ENCODE measurements around the gene EFCAB8. TPM values are rescaled to one million over a fixed set of nuclear protein-coding genes. Genes with fewer than 3 reads are reported as not detected.

The EFCAB8 gene
- total RNA-seq, 1 donor from 2014 or later, result 0.41 TPM

- Histone ChIP-seq H3K79me2 (ENCODE audit: insufficient read depth, low read length) (peaks cover 89% of the 10 kb centered on the region), H3K4me1 (ENCODE audit: insufficient read depth, low read length) (peaks cover 49% of the 10 kb centered on the region), H3K27ac (ENCODE audit: low read depth, low read length) (peak overlapping the region; percentile 31), H3K27me3 (ENCODE audit: insufficient read depth, low read length) (no peaks in the 10 kb centered on the region), H3K36me3 (ENCODE audit: insufficient read depth, low read length) (peaks cover 6% of the 10 kb centered on the region), H2AFZ (ENCODE audit: low read depth, low read length) (no peak overlapping the region), H3K4me2 (ENCODE audit: low read length) (peak overlapping the region; percentile 97), H3K4me3 (ENCODE audit: insufficient read depth, low read depth, low read length) (no peak overlapping the region), H3K9me3 (ENCODE audit: insufficient read depth, low read depth, low read length) (no peaks in the 10 kb centered on the region), H4K20me1 (ENCODE audit: insufficient read depth, low read length) (peaks cover 84% of the 10 kb centered on the region), H3K9ac (ENCODE audit: low read length) (peak overlapping the region; percentile 43)
- no peak for TF ChIP-seq EZH2 (IDR thresholded peaks at IDR 0.05; ENCODE audit: insufficient read depth, low read length)
- TF ChIP-seq CTCF (IDR thresholded peaks at IDR 0.05; ENCODE audit: insufficient read depth, low read depth, low read length), result no peak
- peak overlapping the region; percentile 5 for H3K4me3 Mint-ChIP-seq (ENCODE audit: unreplicated experiment)
- H3K9me3 Mint-ChIP-seq (ENCODE audit: unreplicated experiment), result no peaks in the 10 kb centered on the region
- no peak for FAIRE-seq
- H3K36me3 Mint-ChIP-seq (ENCODE audit: low read depth, unreplicated experiment), result peaks cover 5% of the 10 kb centered on the region
- peak overlapping the region; percentile 91 for H3K27ac Mint-ChIP-seq (ENCODE audit: unreplicated experiment)
- peak; percentile 30 for DNase-seq (ENCODE audit: low read depth)
- H3K4me1 Mint-ChIP-seq (ENCODE audit: low read depth, unreplicated experiment), result peaks cover 43% of the 10 kb centered on the region
- H3K27me3 Mint-ChIP-seq (ENCODE audit: low read depth, unreplicated experiment), result no peaks in the 10 kb centered on the region
These were observed 34.8 kb upstream of the EFCAB8 start for GRCh38 chr20:32823737-32824588.

GRCh38 chr20:32828029-32828680 lies 30.6 kb upstream of the EFCAB8 start:
- TF ChIP-seq EZH2 (IDR thresholded peaks at IDR 0.05; ENCODE audit: insufficient read depth, low read length) (no peak), CTCF (IDR thresholded peaks at IDR 0.05; ENCODE audit: insufficient read depth, low read depth, low read length) (no peak)

More at GRCh38 chr20:32828029-32828680, 30.6 kb upstream of the EFCAB8 start:
- H3K27ac ChIP-seq (ENCODE audit: low read depth, low read length), result peak overlapping the region; percentile 40
- Mint-ChIP-seq H3K4me1 (ENCODE audit: low read depth, unreplicated experiment) (peaks cover 40% of the 10 kb centered on the region), H3K9me3 (ENCODE audit: unreplicated experiment) (no peaks in the 10 kb centered on the region), H3K4me3 (ENCODE audit: unreplicated experiment) (peak overlapping the region; percentile 34), H3K27me3 (ENCODE audit: low read depth, unreplicated experiment) (no peaks in the 10 kb centered on the region), H3K27ac (ENCODE audit: unreplicated experiment) (peak overlapping the region; percentile 80), H3K36me3 (ENCODE audit: low read depth, unreplicated experiment) (peaks cover 19% of the 10 kb centered on the region)
- H3K36me3 ChIP-seq (ENCODE audit: insufficient read depth, low read length), result peaks cover 13% of the 10 kb centered on the region
- DNase-seq (ENCODE audit: low read depth), result peak; percentile 37
- H2AFZ ChIP-seq (ENCODE audit: low read depth, low read length), result no peak overlapping the region
- H3K9me3 ChIP-seq (ENCODE audit: insufficient read depth, low read depth, low read length), result no peaks in the 10 kb centered on the region
- peaks cover 97% of the 10 kb centered on the region for H3K79me2 ChIP-seq (ENCODE audit: insufficient read depth, low read length)
- H3K4me3 ChIP-seq (ENCODE audit: insufficient read depth, low read depth, low read length), result no peak overlapping the region
- peaks cover 37% of the 10 kb centered on the region for H3K4me1 ChIP-seq (ENCODE audit: insufficient read depth, low read length)
- no peak for FAIRE-seq
- H3K27me3 ChIP-seq (ENCODE audit: insufficient read depth, low read length), result no peaks in the 10 kb centered on the region
- peaks cover 93% of the 10 kb centered on the region for H4K20me1 ChIP-seq (ENCODE audit: insufficient read depth, low read length)
- H3K4me2 ChIP-seq (ENCODE audit: low read length), result peak overlapping the region; percentile 32
- peak overlapping the region; percentile 50 for H3K9ac ChIP-seq (ENCODE audit: low read length)

All from astrocyte (in vitro differentiated cells and primary cell).